ENCODE measurements around the gene SOWAHD.
"Not testable (repeated sequence)": the region's sequence is repeated elsewhere in the genome, so short reads cannot be mapped to it uniquely, and the experiment has no call there.

SOWAHD gene

DNA sequence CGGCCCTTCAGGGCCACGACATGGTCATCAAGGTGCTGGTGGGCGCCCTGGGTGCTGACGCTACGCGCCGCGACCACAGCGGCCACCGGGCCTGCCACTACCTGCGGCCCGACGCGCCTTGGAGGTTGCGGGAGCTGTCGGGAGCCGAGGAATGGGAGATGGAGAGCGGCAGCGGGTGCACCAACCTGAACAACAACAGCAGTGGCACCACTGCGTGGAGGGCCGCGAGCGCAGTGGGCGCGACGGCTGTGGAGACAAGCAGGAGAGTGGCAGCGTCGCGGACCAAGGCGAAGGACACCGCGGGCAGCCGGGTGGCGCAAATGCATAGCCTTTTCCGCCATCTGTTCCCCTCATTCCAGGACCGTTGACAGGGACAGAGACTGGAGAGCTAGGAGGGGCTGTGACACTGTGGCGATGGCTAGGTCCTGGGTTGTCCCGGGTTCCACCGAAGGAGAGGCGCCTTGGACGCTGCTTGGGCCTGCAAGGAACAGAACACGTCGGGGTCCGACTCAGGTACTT is 919 bp downstream of the SOWAHD start:
- DNase-seq, result no peak

DNA sequence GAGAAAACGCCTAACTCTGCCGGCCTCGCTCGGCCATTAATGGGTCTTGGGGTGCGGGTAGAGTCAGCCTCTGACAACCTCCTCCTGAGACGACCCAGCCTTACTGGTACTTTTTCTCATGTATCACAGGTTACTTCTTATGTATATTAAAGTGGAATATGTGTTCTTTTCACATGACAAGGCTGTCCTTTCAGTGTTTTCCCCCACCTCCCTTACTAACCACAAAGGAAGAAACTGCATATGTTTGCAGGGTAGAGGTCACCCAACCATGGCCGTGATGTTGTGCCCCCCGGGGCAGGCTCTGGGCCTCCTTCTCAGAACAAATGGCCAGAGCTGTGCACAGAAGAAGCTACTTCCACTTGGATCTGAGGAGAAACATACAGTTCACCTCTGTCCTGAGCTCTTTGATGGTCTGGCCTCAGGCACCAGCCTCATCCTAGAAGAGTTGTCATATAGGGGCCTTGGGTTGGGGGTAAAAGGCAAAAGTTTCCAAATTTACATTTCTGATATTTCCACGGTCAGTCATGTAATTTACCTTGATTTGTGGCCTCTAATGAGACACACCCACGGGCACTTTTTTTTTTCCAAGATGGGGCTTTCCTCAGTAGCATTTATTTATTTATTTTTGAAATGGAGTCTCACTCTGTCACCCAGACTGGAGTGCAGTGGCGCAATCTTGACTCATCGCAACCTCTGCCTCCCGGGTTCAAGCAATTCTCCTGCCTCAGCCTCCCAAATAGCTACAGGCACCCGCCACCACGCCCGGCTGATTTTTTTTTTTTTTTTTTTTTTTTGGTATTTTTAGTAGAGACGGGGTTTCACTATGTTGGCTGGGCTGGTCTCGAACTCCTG is 1.9 kb downstream of the SOWAHD start:
- no peak for DNase-seq

DNA sequence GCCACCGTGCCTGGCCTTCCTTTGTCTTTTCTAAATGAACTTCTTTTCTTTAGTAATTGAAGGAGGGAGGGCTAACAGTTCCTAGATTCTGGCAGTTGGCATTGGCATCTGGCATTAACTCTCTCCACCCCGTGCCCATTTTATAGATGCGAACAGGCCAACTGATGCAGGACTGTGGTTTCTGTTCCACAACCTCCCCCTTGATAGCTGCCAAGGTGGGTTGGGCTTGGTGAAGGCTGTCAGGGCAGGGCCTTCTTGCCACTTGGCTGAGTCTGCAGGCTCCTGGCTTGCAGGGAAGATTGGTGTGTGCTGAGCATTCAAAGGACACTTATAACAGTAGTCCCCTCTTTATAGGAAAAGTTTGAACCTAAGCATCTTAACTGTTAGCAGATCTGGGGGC is 4.3 kb downstream of the SOWAHD start:
- no peak for DNase-seq

DNA sequence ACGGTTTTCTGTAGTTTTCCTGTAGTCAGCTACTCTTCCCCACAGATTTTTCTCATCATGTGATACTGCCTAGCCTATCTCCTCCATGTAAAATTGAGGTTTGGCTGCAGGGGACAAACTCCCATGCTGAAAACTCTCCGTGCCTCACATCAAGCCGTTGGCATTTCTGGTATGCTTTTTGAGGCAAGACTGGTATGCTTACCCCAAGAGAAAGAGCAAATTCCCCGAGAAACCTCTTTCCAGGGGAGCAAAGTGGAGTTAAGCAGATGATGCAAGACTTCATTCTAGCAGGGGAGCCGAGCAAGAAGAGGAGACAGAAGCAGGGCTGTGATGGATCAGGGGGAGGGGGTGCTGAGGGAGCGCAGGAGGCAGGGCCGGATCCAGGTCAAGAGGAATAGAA is 4.8 kb downstream of the SOWAHD start:
- DNase-seq, result no peak

DNA sequence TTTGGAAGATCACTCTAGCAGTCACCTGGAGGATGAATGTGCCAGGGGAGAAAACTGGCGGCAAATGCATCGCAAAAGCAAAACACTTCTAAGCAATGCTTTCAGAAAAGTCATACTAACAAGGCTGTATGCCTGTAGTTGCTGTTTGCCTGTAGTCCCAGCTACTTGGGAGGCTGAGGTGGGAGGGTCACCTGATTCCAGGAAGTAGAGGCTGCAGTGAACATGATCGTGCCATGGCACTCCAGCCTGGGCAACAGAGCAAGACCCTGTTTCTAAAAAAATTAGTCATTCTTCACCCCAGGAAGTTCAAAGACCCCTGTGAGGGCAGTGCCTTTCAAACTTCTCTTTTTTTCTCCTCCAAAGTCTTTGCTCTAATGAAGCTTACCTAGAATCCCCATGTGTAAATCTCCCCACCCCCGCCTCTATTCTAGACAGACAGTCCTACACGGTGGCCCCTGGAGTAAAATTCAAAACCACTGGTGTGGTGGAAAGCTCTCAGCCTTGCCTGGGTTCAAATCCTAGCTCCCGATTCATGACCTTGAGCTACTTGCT is 5.5 kb downstream of the SOWAHD start:
- no peak for DNase-seq

DNA sequence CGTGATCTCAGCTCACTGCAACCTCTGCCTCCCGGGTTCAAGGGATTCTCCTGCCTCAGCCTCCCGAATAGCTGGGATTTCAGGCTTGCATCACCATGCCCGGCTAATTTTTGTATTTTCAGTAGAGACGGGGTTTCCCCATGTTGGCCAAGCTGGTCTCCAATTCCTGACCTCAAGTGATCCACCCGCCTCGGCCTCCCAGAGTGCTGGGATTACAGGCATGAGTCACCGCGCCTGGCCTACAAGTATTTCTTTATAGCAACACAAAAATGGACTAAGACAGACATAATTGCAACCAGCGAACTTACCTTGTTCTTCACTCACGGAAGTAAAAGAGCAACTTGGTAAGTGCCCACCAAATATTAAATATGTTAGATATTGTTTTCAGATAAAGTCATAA is 10.0 kb downstream of the SOWAHD start:
- DNase-seq, result peak in 1 of 2 experiments; percentile 7

DNA sequence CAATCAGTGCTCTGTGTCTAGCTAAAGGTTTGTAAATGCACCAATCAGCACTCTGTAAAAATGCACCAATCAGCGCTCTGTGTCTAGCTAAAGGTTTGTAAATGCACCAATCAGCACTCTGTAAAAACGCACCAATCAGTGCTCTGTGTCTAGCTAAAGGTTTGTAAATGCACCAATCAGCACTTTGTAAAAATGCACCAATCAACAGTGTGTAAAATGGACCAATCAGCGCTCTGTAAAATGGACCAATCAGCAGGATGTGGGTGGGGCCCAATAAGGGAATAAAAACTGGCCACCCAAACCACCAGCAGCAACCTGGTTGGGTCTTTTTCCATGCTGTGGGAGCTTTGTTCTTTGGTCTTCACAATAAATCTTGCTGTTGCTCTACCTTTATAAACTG is 11.0 kb downstream of the SOWAHD start:
- DNase-seq, result not testable (repeated sequence)

DNA sequence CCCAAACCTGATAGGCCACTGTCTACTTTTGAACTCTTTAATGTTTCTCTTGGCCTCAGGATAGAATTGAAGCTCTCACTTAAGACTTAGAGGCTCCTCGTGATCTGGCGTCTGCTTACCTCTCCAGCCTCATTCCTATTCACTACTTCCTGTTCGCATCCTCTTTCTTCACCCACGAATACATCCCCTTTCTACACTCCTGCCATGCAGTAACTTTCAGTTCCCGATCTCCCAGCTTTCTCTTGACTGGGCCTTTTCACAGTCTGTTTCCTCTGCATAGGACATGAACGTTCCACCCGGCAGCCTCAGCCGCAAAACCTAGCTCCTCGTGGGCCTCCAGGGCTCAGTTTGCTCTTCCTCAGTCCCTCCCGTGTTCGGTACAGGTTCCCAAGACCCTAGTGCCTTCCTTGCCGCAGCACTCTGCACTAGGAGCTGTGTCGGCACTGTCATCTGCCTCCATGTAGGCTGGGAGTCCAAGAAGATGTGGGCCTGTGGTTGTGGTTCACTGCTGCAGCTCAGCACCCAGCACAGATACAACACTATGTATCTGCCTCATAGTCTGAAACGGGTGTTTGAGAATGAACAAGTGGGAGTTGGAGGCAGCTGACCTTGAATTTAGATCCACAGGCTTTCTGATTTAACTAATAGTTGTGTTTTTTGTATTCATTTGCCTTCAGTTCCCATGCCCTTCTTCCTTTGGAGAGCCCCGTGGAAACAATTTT is 17.3 kb downstream of the SOWAHD start:
- DNase-seq, result no peak

DNA sequence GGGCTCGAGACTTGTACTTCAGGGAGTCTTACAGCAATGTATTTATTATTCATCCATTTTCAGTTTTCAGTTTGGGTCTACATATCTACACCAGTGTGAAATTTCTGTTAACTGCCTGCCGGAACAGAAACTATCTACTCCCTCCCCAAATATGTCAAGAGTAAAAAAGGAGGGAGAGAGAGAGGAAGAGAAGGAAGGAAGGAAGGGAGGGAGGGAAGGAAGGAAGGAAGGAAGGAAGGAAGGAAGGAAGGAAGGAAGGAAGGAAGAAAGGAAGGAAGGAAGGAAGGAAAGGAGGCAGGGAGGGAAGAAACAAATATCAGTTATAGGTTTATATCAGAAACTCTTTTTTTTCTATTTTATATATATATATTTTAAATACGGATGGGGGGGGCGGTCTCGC is 20.4 kb downstream of the SOWAHD start:
- no peak for DNase-seq

DNA sequence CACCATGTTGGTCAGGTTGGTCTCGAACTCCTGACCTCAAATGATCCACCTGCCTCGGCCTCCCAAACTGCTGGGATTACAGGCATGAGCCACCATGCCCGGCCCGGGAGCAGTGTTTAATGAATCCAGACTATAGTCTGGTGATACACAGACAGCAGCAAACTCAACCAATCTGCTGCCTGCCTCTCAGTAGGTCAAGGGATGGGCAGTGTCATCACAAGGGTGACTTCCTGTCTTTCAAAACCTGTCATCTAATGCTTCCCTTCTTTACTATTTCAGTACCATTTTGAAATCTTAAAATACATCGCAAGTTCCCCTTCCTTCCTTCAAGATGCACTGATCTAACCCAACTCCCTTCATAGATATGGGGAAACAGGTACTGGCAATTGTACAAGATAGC is 24.6 kb downstream of the SOWAHD start:
- DNase-seq, result no peak

DNA sequence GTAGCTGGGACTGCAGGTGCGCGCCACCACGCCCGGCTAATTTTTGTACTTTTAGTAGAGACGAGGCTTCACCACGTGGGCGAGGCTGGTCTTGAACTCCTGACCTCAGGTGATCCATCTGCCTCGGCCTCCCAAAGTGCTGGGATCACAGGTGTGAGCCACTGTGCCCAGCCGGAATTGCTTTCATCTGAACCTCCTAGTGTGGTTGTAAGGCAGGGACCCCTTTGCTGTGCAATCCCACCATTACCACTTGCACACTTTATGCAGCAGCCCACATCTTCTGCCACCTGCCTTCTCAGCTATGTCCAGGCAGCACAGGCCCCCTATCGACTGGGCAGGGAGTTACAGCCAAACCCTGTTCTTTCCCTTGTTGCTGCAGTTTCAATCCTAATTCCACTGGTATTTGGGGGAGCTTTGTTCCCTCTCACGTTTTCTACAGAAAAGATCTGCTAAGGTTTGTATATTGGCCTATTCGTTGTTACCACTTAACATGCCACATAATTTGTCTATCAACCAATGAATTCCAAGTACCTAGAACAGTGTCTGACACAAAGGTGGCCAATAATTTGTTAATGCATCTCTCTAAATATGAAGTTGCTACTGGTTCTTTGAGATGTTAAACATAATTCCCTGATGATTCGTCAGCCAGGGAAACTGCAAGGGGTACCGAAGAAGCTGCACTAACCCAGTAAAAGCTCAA is 26.5 kb downstream of the SOWAHD start:
- peak; percentile 0 to 4 for DNase-seq

DNA sequence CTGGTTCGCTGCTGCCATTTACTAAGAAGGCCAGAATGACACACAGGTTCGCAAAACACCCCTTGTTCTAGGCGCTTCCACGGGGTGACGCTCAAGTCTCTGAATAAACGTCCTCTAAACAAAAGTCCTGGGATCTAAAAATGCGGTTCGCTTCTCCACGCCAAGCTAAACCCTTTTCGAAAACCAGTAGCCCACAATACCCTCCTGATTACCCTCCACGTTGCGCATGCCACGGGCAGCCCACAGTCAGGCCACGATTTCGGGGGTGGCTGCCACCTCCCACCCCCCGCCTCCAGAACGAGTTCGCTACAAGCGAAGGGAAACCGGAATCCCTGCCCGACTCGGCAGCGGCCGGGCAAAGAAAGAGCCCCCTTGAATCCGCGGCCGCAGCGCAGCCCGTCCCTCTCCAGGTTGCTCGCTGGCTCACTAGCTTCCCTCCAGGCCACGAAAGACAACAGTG is 32.6 kb downstream of the SOWAHD start:
- no peak for DNase-seq

DNA sequence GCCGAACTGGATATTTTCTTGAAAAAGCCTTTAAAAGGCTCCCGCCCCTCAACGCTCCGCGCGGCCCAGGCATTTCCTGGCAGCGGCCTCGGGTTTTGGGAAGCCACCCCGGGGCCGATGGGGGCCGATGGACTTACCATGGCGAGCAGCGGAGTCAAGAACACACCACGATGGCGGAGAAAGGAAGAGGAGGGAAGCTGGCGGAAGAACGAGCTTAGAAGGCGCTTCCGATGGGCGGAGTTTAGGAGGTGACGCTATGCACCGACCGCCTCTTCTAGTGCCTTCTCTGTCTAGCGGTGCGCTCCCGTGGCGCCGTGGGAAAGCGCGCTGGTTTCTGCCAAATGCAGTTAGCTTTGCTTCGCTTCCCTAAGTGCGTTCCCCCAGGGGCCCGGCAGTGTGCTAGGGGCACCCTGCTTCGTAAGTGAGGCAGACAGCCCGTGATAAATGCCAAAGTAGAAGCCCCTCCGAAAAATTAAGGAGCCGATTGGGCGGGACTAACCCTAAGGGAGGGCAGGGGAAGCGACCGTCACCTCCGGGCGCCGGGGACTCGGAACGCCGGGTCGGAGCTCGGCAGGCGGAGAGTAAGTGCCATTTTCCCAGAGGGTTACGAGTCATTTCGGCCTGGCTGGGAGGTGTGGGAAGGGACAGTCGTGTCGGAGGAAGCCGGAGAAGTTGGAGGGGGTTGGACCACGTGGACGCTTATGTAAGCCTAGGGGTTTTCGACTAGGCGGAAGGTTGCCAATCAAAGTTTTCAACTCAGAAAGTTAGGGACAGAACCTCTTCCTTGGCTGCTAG is 33.2 kb downstream of the SOWAHD start, which contains the start of gene RPL39:
Gene RPL39, minus strand, starts transcription at position 194 of the 795 bp plus-strand sequence. Its CDS starts 54 bp downstream, at position 140.
- DNase-seq, result peak; percentile 51 to 64

DNA sequence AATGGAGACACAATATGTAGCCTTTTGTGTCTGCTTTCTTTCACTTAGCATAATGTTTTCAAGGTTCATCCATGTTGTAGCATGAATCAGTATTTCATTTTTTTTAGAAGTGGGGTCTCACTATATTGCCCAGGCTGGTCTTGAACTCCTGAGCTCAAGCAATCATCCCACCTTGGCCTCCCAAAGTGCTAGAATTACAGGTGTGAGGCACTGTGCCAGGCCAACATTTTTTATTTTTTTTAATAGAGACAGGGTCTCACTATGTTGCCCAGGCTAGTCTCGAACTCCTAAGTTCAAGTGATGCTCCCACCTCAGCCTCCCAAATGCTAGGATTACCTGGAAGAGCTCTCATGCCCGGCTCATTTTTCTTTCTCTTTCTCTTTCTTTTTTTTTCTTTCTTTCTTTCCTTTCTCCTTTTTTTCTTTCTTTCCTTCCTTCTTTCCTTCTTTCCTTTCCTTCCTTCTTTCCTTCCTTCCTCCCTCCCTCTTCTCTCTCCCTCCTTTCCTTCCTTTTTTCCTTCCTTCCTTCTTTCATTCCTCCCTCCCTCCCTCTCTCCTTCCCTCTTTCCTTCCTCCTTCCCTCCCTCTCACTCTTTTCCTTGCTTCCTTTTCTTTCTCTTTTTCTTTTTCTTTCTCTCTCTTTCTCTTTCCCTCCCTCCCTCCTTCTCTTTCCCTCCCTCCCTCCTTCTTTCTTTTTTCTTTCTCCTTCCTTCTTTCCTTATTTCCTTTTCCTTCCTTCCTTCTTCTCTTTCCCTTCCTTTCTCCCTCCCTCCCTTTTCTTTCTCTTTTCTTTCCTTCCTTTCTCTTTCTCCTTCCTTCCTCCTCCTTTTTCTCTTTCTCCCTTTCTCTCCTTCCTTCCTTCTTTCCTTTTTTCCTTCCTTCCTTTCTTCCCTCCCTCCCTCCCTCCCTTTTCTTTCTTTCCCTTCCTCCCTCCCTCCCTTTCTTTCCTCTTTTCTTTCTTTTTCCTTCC is 43.1 kb downstream of the SOWAHD start:
- no peak for DNase-seq

DNA sequence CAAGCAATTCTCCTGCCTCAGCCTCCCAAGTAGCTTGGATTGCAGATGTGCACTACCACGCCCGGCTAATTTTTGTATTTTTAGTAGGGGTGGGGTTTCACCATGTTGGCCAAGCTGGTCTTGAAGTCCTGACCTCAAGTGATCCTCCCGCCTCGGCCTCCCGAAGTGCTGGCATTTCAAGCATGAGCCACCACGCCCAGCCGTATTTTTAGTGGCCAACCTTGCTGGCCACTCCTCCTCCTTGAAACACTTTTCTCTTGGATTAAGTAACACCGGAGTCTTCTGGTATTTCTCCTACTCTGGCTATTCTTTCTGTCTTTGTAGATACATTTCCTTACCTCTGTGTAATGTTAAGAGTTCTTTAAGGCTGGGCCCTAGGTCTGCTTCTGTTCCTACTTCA is 44.2 kb downstream of the SOWAHD start:
- no peak for DNase-seq

DNA sequence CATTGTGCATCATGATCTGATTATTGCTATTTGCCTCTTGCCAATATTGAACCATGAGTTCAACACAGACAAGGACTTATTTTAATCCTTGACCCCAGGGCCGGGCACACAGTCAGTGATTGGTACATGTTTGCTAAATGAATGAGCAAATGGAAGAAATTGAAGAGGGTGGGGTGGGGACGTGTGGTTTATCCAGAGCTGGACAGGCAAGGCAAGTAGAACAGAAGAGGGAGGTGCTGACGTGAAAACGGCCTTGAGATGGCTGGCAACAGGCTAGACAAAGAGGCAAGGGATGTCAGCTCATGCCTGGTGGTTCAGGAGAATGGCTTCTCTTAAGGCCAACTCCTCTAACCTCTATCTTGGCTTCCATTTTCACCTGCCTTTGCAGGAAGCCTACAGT is 50.1 kb downstream of the SOWAHD start:
- DNase-seq, result not testable (repeated sequence)

DNA sequence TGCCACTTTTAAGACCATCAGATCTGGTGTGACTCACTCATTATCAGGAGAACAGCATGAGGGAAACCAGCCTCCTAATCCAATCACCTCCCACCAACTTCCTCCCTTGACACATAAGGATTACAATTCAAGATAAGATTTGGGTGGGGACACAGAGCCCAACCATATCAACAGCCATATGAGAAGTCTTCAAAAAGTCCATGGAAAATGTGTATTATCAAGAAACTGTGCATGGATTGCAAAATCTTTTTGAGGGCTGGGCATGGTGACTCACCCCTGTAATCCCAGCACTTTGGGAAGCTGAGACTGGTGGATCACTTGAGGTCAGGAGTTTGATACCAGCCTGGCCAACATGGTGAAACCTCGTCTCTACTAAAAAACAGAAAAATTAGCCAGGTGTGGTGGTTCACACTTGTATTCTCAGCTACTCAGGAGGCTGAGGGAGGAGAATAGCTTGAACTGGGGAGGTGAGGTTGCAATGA is 50.8 kb downstream of the SOWAHD start:
- DNase-seq, result no peak
